GM12878 (cell line): ENCODE data around the gene DSTYK.

Experiments used
- CREM ChIP-seq: IDR thresholded peaks from 2 replicates; pipeline ENCODE4 v1.6.1; 2014; ENCODE audit warnings: antibody characterized with exemption, low read depth
- CTCF ChIP-seq, 3 experiments: IDR thresholded peaks in 2 of 3; conservative IDR thresholded peaks in 1 of 3; 2 replicates each; pipeline ENCODE4 v1.5.1; 2011; ENCODE audit warnings: low read depth in 3 of 3, low read length in 3 of 3, mild to moderate bottlenecking in 3 of 3, control low read depth in 2 of 3, moderate library complexity in 2 of 3, inconsistent platforms in 1 of 3, mixed read lengths in 1 of 3; ENCODE audit not compliant: control insufficient read depth in 2 of 3, insufficient read depth in 1 of 3; ENCODE audit errors: extremely low read depth in 1 of 3
- NR2C2 ChIP-seq: IDR thresholded peaks from 2 replicates; pipeline ENCODE4 v1.6.1; 2011; ENCODE audit warnings: borderline replicate concordance, low read depth; ENCODE audit not compliant: control insufficient read depth, insufficient read length

- TF ChIP-seq CREM (no peak), CTCF (IDR thresholded peaks at IDR 0.05 in 2 of 3, conservative IDR thresholded peaks at IDR 0.05 in 1 of 3; ENCODE audit: control insufficient read depth in 2 of 3, extremely low read depth in 1 of 3, insufficient read depth in 1 of 3, low read depth in 3 of 3, low read length in 3 of 3) (no peak), NR2C2 (no peak)
These were observed 38.1 kb upstream of the DSTYK start for GRCh38 chr1:205249651-205250050.
